Stimulated activated CD4-positive, alpha-beta T cell treated with anti-CD3 and anti-CD28 coated beads, Interleukin-2, amount 100 ng/mL, for 24 hours (primary cell): ENCODE data around the gene SUGCT.
"Not testable (repeated sequence)": the region's sequence is repeated elsewhere in the genome, so short reads cannot be mapped to it uniquely, and the experiment has no call there.

Source experiments
- DNase-seq, 2 donors: peaks; one replicate each; pipeline ENCODE4 v3.0.0-alpha.2; 2020

The SUGCT gene

GRCh38 chr7:40204581-40204980 lies 69.8 kb downstream of the SUGCT start:
- DNase-seq = no peak

- DNase-seq = no peak
Measured at GRCh38 chr7:40205992-40206391, 71.2 kb downstream of the SUGCT start.

GRCh38 chr7:40211276-40212003 lies 76.6 kb downstream of the SUGCT start:
- DNase-seq = no peak

- no peak for DNase-seq
Measured at GRCh38 chr7:40213291-40213690, 78.5 kb downstream of the SUGCT start.

GRCh38 chr7:40213856-40214255 lies 79.1 kb downstream of the SUGCT start:
- no peak for DNase-seq

- not testable (repeated sequence) for DNase-seq
Measured at GRCh38 chr7:40218612-40219011, 83.8 kb downstream of the SUGCT start.

- no peak for DNase-seq
Measured at GRCh38 chr7:40219917-40220316, 85.1 kb downstream of the SUGCT start.

GRCh38 chr7:40220421-40220911 lies 85.7 kb downstream of the SUGCT start:
- DNase-seq = no peak

- DNase-seq = no peak
Measured at GRCh38 chr7:40221836-40222235, 87.0 kb downstream of the SUGCT start.

GRCh38 chr7:40223451-40224127 lies 88.8 kb downstream of the SUGCT start:
- DNase-seq = no peak

- no peak for DNase-seq
Measured at GRCh38 chr7:40230101-40230500, 95.3 kb downstream of the SUGCT start.

- DNase-seq = no peak
Measured at GRCh38 chr7:40231796-40232195, 97.0 kb downstream of the SUGCT start.

- DNase-seq = no peak
Measured at GRCh38 chr7:40232242-40232893, 97.6 kb downstream of the SUGCT start.

GRCh38 chr7:40234046-40234445 lies 99.2 kb downstream of the SUGCT start:
- DNase-seq = no peak

- no peak for DNase-seq
Measured at GRCh38 chr7:40234666-40235065, 99.9 kb downstream of the SUGCT start.

- no peak for DNase-seq
Measured at GRCh38 chr7:40237731-40238130, 102.9 kb downstream of the SUGCT start.

- no peak for DNase-seq
Measured at GRCh38 chr7:40239755-40240303, 105.0 kb downstream of the SUGCT start.

- no peak for DNase-seq
Measured at GRCh38 chr7:40243076-40243475, 108.3 kb downstream of the SUGCT start.

- DNase-seq = no peak
Measured at GRCh38 chr7:40244226-40244625, 109.4 kb downstream of the SUGCT start.

GRCh38 chr7:40248681-40249080 lies 113.9 kb downstream of the SUGCT start:
- no peak for DNase-seq

GRCh38 chr7:40253444-40253843 lies 118.6 kb downstream of the SUGCT start:
- not testable (repeated sequence) for DNase-seq

GRCh38 chr7:40263752-40264390 lies 129.1 kb downstream of the SUGCT start:
- no peak for DNase-seq

GRCh38 chr7:40267583-40267982 lies 132.8 kb downstream of the SUGCT start:
- no peak for DNase-seq
